HG03442 (cell line): ENCODE data around the gene SDR42E1.
"Not testable (repeated sequence)": the region's sequence is repeated elsewhere in the genome, so short reads cannot be mapped to it uniquely, and the experiment has no call there.

Source experiments
- ATAC-seq: cut with Tn5 transposase; IDR thresholded peaks from one replicate; pipeline ENCODE4 v1.9.1; 2021; ENCODE audit warnings: mild to moderate bottlenecking, moderate library complexity; ENCODE audit not compliant: unreplicated experiment

Gene SDR42E1

DNA sequence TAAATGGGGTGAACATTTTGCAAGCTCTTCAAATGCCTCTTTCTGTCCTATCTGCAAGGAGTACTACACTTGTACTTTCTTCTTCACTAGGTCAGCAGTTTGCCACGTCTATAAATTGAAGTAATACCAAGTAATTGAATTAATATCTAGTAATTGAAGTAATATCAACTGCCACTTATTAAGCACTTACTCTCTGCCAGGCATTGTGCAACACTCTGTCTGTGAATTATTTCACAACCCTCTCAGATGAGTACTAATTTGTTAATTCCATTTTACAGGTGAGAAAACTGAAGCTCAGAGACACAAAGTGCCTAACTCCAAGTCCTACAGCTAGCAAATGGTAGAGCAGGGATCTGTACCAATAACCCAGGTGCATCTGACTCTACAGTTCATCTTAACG is 4.1 kb downstream of the SDR42E1 start:
- no peak for ATAC-seq

DNA sequence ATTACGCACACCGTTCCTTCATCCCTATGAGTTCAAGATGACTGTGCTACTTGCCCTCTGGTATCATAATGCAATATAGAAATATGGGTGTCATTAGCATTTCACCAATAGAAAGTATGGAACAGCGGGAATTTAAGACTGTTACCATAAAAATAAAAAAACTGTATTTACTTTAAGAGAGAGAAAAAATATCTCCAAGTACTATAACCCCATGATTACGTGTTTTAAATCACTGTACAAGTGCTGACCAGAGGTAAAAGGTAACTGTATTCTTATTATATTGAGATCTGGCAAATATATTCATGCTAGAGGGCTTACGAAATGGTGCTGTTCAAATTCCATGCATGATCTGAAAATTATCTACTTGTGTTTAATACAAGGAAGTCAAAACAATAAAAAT is 5.2 kb downstream of the SDR42E1 start:
- ATAC-seq, result no peak

DNA sequence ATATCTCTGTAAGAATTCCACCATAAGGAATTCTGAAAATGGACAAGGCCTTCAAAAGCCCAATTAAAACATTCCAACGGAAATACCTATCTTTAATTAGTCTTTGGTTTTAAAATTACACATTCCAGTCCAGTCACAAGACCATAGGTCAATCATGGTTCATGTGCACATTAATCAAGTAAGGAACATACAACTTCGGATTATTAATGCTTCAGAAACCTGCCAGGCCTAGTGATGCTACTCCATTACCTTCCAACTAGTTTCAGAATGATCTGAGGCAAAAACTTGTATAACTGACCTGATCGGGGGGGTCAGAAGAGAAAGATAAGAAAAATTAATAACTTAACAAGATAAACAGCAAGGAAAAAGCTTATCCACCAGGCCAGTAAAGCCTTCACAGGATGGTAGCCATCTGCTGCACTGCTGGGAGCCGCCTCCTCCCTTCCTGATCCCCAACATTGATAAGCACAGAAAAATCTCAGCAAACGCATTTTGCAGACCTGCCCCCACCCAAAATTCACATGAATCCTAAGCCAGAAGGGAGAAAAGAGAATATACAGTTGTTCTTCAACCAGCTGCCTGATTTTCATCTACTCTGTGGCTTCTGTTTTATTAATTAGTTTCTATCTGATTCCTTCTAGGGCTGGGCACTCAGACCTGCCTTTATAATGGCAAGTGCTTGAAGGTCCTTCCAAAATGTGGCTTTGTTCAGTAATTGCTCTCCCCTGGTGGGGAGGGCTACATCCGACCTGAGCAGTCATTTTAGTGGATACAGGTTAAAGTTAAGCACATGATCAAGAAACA is 6.0 kb downstream of the SDR42E1 start:
- no peak for ATAC-seq

DNA sequence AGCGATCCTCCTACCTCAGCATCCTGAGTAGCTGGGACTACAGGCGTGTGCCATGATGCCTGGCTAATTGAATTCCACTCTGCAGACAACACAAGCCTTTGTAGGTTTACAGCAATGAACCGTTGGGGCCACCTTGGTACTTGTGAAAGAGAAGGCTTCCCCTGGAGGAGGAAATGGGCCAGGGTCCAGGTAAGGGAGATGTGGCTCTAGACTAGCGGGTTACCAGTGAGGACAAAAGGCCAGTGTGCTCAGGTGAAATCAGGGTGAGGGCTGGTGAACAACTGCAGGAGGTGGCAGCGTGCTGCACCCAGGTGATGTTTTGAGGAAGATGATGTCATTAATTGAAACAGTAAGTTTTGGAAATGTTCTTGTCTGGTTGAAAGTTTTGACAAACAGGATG is 6.7 kb downstream of the SDR42E1 start:
- ATAC-seq, result no peak

DNA sequence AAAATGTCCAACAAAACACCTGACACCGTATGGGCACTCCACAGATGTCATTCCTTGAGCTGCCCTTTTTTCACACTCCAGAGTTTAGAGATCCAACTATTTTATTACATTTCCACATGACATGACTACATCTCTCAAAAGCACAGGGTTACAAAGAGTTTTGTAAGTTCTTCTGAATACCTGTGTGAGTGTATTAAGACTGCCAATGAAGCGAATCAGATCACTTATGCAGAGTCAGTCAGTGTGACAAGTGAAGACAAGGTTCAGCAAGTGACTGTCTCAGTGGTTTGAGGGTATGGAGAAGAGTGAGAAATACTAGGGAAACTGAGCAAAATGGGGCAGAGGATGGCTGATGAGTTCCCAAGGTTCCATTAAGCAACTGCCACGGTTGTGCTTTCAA is 8.4 kb downstream of the SDR42E1 start:
- ATAC-seq, result no peak

DNA sequence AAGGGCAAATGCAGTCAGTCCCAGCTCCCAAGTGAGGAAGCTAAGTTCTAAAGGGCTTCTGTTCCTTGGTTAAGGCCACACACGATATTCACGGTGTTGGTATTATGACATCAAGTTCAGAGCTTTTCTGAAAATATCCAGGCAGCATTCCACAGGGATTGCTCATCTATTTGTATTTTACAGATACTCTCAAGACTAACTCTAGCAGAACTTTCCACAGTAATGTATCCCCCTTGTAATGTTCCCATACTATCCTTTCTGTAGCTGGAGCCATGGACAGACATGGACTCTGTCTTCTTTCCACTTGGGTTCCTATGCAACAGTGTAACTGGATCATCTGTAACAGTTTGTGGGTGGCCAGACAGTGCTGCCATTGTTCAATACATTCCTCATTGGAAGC is 13.5 kb downstream of the SDR42E1 start:
- no peak for ATAC-seq

DNA sequence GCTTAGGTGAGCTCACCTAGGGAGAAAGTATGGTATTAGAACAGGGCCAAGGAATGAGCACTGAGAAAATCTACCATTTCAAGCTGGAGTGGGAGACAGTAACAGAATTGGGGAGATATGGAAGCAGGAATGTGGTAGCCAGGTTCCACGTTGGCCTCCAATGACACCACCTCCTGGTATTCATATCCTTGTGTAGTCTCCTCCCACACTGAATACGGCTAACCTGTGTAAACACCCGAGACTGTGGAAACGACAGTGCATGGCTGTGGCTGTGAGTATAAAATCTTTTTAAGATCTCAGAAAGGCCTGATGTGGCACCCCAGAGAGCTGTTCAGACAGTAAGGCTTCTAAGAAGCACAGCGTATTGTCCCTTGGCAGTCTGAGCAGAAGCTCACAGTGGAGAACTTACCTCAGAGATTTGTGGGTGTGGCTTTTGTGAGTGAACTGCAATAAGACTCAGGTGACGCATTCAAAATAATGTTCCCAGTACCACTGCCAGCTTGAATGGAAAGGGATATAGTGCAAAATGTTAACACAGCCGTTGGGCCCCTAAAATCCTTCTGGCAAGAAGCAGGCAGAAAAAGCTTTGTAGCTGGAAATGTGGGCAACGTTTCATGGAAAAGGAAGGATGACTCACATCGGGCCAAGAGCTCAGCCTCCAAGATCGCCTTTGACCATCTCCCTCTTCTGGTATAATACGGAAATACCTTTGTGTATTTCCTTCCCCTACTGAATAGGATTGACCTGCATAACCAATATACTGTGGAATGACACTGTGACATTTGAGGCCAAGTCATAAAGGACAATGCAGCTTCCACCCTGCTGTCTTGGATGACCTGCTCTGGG is 14.4 kb downstream of the SDR42E1 start:
- ATAC-seq, result no peak

DNA sequence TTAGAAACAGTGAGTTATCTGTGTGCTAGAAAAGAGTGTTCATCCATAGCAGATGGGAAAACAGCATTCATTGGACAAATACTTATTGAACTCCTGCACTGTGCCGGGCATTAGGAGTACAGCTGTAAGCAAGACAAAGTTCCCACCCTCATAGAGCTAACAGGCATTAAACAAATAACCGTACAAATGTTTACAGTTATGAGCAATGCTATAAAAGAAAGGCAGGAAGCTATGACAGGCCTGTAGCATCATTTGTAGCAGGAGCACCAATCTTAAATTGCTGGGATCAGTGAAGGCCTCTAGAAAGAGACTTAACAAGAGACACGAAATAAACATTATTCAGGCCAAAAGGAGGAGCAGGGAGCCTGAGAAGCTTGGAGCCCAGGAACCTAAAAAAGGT is 15.6 kb downstream of the SDR42E1 start:
- ATAC-seq, result no peak

- ATAC-seq, result no peak
Measured at GRCh38 chr16:81994485-81994884, 16.8 kb downstream of the SDR42E1 start.

DNA sequence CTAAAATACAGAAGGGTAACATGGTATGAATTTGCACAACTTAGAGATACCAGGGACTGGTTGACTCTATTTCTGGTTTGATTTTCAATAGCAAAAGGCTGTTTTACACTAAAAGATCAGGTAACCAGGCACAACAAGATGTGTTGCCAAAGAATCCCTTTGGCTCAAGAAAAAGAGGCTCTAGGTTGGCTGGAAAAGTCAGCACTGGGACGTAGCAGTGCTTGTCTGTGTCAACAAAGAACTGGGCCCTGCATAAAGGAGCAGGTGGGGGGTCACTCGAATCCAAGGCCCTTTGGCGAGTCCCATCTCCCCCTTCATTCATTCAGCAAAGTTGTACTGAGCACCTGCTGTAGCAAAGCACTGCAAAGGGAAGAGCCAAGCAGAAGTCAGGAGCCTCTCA is 18.4 kb downstream of the SDR42E1 start:
- no peak for ATAC-seq

- ATAC-seq, result no peak
Measured at GRCh38 chr16:81987706-81988105, 23.6 kb downstream of the SDR42E1 start.

GRCh38 chr16:81987121-81987520 is 24.1 kb downstream of the SDR42E1 start:
- no peak for ATAC-seq

DNA sequence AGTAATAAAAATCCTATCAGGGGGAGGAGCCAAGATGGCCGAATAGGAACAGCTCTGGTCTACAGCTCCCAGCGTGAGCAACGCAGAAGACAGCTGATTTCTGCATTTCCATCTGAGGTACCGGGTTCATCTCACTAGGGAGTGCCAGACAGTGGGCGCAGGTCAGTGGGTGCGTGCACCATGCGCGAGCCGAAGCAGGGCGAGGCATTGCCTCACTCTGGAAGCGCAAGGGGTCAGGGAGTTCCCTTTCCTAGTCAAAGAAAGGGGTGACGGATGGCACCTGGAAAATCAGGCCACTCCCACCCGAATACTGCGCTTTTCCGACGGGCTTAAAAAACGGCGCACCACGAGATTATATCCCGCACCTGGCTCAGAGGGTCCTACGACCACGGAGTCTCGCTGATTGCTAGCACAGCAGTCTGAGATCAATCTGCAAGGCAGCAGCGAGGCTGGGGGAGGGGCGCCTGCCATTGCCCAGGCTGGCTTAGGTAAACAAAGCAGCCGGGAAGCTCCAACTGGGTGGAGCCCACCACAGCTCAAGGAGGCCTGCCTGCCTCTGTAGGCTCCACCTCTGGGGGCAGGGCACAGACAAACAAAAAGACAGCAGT is 33.8 kb downstream of the SDR42E1 start:
- ATAC-seq, result not testable (repeated sequence)

GRCh38 chr16:81975637-81976036 is 35.6 kb downstream of the SDR42E1 start:
- no peak for ATAC-seq

DNA sequence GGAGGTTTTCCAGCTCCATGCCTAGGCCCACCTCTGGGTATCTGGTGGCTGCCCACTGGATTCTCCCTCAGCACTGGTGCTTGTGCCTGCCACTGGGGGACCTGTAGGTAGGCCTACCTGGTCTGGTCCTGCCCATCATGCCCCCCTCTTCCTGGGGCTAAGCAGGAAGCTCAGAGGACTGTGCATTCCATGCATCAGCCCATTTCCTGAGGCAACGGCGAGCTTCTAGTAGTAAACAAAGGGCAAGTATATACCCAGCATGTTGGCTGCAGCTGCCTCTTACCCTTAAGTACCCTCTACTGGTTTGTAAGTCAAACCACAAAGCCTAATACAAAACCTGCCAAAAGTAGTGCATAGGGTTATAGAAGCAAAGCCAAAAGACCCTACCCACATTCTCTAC is 37.5 kb downstream of the SDR42E1 start:
- no peak for ATAC-seq

GRCh38 chr16:81971853-81972252 is 39.4 kb downstream of the SDR42E1 start:
- no peak for ATAC-seq

DNA sequence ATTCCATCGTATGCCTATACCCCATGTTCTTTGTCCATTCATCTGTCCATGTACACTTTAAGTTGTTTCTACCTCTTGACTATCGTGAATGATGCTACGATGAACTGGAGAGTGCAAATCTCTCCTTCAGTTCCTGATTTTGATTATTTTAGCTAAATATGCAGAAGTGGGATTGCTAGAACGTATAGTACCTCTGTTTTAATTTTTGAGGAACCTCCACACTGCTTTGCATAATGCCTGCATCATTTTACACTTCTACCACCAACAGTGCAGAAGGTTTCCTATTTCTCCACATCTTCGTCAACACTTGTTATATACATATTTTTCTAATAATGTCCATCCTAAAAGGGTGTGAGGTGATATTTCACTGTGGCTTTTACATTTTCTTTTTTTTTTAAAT is 43.9 kb downstream of the SDR42E1 start:
- no peak for ATAC-seq

DNA sequence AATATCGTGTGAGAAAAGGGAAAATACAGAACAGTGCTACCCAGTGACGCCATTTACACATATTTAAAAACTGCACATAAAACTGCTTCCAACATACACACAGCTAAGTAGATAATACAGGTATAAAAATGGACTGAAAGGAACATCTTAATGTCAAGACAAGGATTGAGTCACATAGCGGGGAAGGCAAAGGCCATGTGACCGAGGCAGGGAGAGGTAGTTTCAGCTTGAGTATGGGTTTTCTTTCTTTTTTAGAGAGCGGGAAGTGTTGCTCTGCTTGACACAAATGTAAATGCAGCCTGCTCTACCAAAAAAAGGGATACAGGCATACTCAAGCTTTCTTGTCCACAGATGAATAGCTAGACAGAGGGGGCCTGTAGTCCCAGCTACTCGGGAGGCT is 46.5 kb downstream of the SDR42E1 start:
- no peak for ATAC-seq

DNA sequence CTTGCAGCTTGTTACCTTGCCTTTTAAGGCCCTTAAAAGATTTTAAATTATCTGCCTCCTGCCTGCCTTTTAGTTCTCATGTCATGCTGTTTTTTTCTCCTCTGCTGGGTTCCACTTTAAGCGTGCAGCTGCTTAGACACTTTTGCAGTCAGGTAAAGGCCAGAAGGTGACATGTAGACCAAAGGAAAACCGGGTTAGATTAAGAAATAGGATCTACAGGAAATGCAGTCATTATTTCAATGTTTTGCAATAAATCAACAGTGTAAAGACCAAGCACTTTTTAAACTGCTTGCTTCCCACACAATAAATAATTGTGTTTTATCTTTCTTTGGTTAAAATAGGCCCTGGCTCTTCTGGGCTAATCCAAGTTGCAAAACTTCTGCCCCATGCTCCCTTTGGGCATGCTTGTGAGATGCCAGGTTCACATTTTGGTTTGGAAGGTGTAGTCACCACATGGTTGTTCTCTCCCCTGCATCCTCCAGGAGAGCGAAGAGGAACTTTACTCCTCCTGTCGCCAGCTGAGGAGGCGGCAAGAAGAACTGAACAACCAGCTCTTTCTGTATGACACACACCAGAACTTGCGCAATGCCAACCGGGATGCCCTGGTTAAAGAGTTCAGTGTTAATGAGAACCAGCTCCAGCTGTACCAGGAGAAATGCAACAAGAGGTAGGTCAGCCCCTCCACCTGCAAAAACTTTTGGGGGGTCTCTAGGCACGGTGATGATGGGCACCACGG is 54.9 kb downstream of the SDR42E1 start:
- no peak for ATAC-seq

- ATAC-seq, result no peak
Measured at GRCh38 chr16:81951564-81951963, 59.7 kb downstream of the SDR42E1 start.

- ATAC-seq, result no peak
Measured at GRCh38 chr16:81946206-81946605, 65.1 kb downstream of the SDR42E1 start.
